Endothelial cell of umbilical vein (primary cell): Measurements from ENCODE around the gene LEMD3. TPM values are rescaled to one million over a fixed set of nuclear protein-coding genes. Genes with fewer than 3 reads are reported as not detected.

ENCODE experiments used
- BruUV-seq: library from RNA; stranded (reverse); fragments of 400-500 nt; replicated peaks from 2 replicates; lab custom pipeline; 2021; lab: Mats Ljungman, UMichigan
- CTCF ChIA-PET: fragments of 300-600, 350-600 bp; sonication (Branson Sonifier 250); formaldehyde crosslinking; loops from one replicate; lab custom pipeline; 2021; ENCODE audit warnings: antibody characterized with exemption, inconsistent platforms; lab: Charles Lee
- POLR2A ChIA-PET: fragments of 300-600, 350-600 bp; sonication (Branson Sonifier 250); formaldehyde crosslinking; loops from one replicate; lab custom pipeline; 2021; ENCODE audit warnings: antibody characterized with exemption, inconsistent platforms; lab: Charles Lee
- DNase-seq: peaks from one replicate; pipeline ENCODE4 v3.0.0-alpha.2; 2011; ENCODE audit warnings: low read depth, low spot score
- FAIRE-seq: peaks from 2 replicates; lab custom pipeline; 2011; peaks lifted over from hg19 to GRCh38; lab: Jason Lieb, UNC
- H2AFZ ChIP-seq: 2 replicates; pipeline ENCODE4 v1.6.0; 2012; ENCODE audit warnings: low read depth, low read length, control low read depth, inconsistent platforms
- H3K27ac ChIP-seq: 2 replicates; pipeline ENCODE4 v1.5.1; 2011; ENCODE audit warnings: low read depth, mild to moderate bottlenecking, control low read depth, low read length, moderate library complexity; ENCODE audit not compliant: insufficient read depth
- H3K27me3 ChIP-seq, 2 experiments: 2 replicates each; pipeline versions ENCODE4 v1.6.0 to v1.6.1; 2011; ENCODE audit warnings: low read length in 2 of 2, mixed read lengths in 1 of 2; ENCODE audit not compliant: control insufficient read depth in 2 of 2, insufficient read depth in 2 of 2
- H3K36me3 ChIP-seq, 2 experiments: 2 replicates in 1 of 2; 3 replicates in 1 of 2; pipeline ENCODE4 v1.5.1; 2011; ENCODE audit warnings: low read length in 2 of 2, mild to moderate bottlenecking in 1 of 2, moderate library complexity in 1 of 2; ENCODE audit not compliant: control insufficient read depth in 2 of 2, insufficient read depth in 2 of 2; ENCODE audit errors: extremely low read depth in 1 of 2
- H3K4me1 ChIP-seq: 3 replicates; pipeline ENCODE4 v1.5.1; 2011; ENCODE audit warnings: mild to moderate bottlenecking, low read length; ENCODE audit not compliant: control insufficient read depth, insufficient read depth; ENCODE audit errors: extremely low read depth
- H3K4me2 ChIP-seq: 2 replicates; pipeline ENCODE4 v1.6.1; 2011; ENCODE audit warnings: low read length, control low read depth, mixed read lengths; ENCODE audit not compliant: insufficient read depth
- H3K4me3 ChIP-seq, 3 experiments: fragments of 200-600 bp in 1 of 3; sonication (generic), shearing (Covaris generic) in 1 of 3; replicated peaks in 1 of 3; 2 replicates each; pipeline ENCODE4 v1.5.1; 2011 to 2016; ENCODE audit warnings: control low read depth in 3 of 3, low read length in 3 of 3, mild to moderate bottlenecking in 2 of 3, inconsistent platforms in 1 of 3, low read depth in 1 of 3, moderate library complexity in 1 of 3; ENCODE audit not compliant: insufficient read depth in 1 of 3
- H3K79me2 ChIP-seq: 2 replicates; pipeline ENCODE4 v1.6.0; 2012; ENCODE audit warnings: low read length, inconsistent platforms; ENCODE audit not compliant: control insufficient read depth, insufficient read depth
- H3K9ac ChIP-seq: replicated peaks from 2 replicates; pipeline ENCODE3; 2011; ENCODE audit warnings: low read length, control low read depth; ENCODE audit not compliant: insufficient read depth; ENCODE audit errors: extremely low read depth
- H3K9me1 ChIP-seq: replicated peaks from 3 replicates; pipeline ENCODE4 v1.6.0; 2011; ENCODE audit warnings: mild to moderate bottlenecking, low read length; ENCODE audit not compliant: control insufficient read depth, insufficient read depth; ENCODE audit errors: extremely low read depth
- H3K9me3 ChIP-seq: replicated peaks from 2 replicates; pipeline ENCODE4 v1.5.1; 2012; ENCODE audit warnings: low read length, inconsistent platforms; ENCODE audit not compliant: control insufficient read depth, insufficient read depth
- H4K20me1 ChIP-seq: replicated peaks from 2 replicates; pipeline ENCODE3; 2011; ENCODE audit warnings: mild to moderate bottlenecking, low read length; ENCODE audit not compliant: control insufficient read depth, insufficient read depth; ENCODE audit errors: extremely low read depth
- EZH2 ChIP-seq: IDR thresholded peaks from 2 replicates; pipeline ENCODE4 v1.6.1; 2012; ENCODE audit warnings: borderline replicate concordance, low read depth, mild to moderate bottlenecking, moderate library complexity, low read length, inconsistent platforms; ENCODE audit not compliant: severe bottlenecking
- GATA2 ChIP-seq: IDR thresholded peaks from 2 replicates; pipeline ENCODE4 v1.7.0; 2011; ENCODE audit warnings: low read depth, mild to moderate bottlenecking, moderate library complexity, mixed read lengths, low read length; ENCODE audit not compliant: insufficient read length, insufficient read depth
- JUN ChIP-seq: IDR thresholded peaks from 2 replicates; pipeline ENCODE4 v1.6.1; 2011; ENCODE audit warnings: borderline replicate concordance, low read depth; ENCODE audit not compliant: insufficient read length, insufficient read depth
- MYC ChIP-seq: IDR thresholded peaks from one replicate; pipeline ENCODE4 v1.6.1; 2011; ENCODE audit warnings: mild to moderate bottlenecking, low read depth, low read length
- POLR2A ChIP-seq: IDR thresholded peaks from 2 replicates; pipeline ENCODE4 v1.6.1; 2012; ENCODE audit warnings: low read depth, mild to moderate bottlenecking, control low read depth, low read length
- dilution Hi-C: fragments of 300-500 bp; cut with MboI; formaldehyde crosslinking; loops from one replicate; pipeline ENCODE4 v1.15.0; 2019; ENCODE audit warnings: low sequenced_read_pairs; ENCODE audit not compliant: extremely low pct_ligation_motif_present
- intact Hi-C: fragments of 100-400 bp; cut with micrococcal nuclease; formaldehyde crosslinking; loops from one replicate; pipeline ENCODE4 v1.10.0; 2022
- polyA plus RNA-seq, 4 experiments: library from polyadenylated mRNA; depleted of rRNA in 3 of 4; stranded (reverse) in 3 of 4; unstranded in 1 of 4; fragments of >200 nt; gene quantifications; 2 replicates each; pipeline versions ENCODE4 v1.2.1 to v1.2.3, GENCODE V29; 2011 to 2012; ENCODE audit warnings: missing spikeins in 1 of 4
- total RNA-seq: library from RNA; stranded (reverse); gene quantifications from 2 replicates; pipeline ENCODE4 v1.2.3, GENCODE V29; 2021
- TF ChIP-seq, protein P1 (sequence below), 2 donors: IDR thresholded peaks; 1 replicate in 1 of 2; 2 replicates in 1 of 2; pipeline ENCODE4 v1.5.1; 2011; ENCODE audit warnings: low read length in 2 of 2, mild to moderate bottlenecking in 2 of 2, moderate library complexity in 2 of 2, control low read depth in 1 of 2, inconsistent platforms in 1 of 2, low read depth in 1 of 2; ENCODE audit not compliant: insufficient read depth in 1 of 2; ENCODE audit errors: extremely low read depth in 1 of 2
- TF ChIP-seq, protein P2 (sequence below): IDR thresholded peaks from 2 replicates; pipeline ENCODE4 v1.6.1; 2011; ENCODE audit not compliant: insufficient read depth, insufficient read length

LEMD3 gene
- total and polyA plus RNA-seq, 2 donors (not counting 3 experiments of a cell fraction or from before 2014, with no cell fraction given): 7.4 to 24.2 TPM

DNA sequence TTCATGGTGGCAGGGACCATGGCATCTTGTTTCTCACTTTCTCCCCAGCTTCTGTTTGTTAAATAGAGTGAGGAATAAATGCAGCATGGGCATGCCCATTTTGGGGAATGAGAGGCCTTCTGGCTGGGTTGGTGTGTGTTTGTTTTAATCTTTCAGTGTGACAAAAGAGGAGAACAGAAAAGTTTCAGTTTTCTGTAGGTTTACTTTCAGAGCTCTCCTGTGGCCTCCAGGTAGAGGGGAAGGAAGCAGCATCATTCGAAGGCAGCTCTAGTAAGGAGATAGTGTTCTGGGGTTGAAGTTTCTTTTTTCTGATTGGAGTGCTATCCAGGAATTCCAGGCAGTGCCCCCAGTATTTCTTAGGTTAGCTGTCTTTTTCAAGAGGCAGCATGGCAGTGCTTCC lies 124.4 kb downstream of the LEMD3 start:
- H3K4me1 ChIP-seq: no peaks in the 10 kb centered on the region
- no TSS peak for BruUV-seq
- no peak overlapping the region for H3K27ac ChIP-seq
- H3K9me1 ChIP-seq: no peaks in the 10 kb centered on the region
- no peak for FAIRE-seq
- peaks cover 2% of the 10 kb centered on the region for H4K20me1 ChIP-seq
- no peak for DNase-seq
- H3K9me3 ChIP-seq: no peaks in the 10 kb centered on the region
- intact Hi-C loops: no loop called here
- H3K4me2 ChIP-seq: no peak overlapping the region
- no peak overlapping the region for H3K4me3 ChIP-seq
- no peaks in the 10 kb centered on the region for H3K27me3 ChIP-seq
- POLR2A ChIA-PET: interaction anchor here (1.4 kb wide), 1 partner anchor 9 kb away, joined by 3 read pairs; no protein-coding TSS in a partner anchor
- H3K36me3 ChIP-seq: no peaks in the 10 kb centered on the region
- H2AFZ ChIP-seq: no peak overlapping the region
- TF ChIP-seq JUN: no peak
- no peak for TF ChIP-seq EZH2
- TF ChIP-seq GATA2: no peak
- TF ChIP-seq POLR2A: no peak
- TF ChIP-seq MYC: no peak
- TF ChIP-seq, protein P1, sequence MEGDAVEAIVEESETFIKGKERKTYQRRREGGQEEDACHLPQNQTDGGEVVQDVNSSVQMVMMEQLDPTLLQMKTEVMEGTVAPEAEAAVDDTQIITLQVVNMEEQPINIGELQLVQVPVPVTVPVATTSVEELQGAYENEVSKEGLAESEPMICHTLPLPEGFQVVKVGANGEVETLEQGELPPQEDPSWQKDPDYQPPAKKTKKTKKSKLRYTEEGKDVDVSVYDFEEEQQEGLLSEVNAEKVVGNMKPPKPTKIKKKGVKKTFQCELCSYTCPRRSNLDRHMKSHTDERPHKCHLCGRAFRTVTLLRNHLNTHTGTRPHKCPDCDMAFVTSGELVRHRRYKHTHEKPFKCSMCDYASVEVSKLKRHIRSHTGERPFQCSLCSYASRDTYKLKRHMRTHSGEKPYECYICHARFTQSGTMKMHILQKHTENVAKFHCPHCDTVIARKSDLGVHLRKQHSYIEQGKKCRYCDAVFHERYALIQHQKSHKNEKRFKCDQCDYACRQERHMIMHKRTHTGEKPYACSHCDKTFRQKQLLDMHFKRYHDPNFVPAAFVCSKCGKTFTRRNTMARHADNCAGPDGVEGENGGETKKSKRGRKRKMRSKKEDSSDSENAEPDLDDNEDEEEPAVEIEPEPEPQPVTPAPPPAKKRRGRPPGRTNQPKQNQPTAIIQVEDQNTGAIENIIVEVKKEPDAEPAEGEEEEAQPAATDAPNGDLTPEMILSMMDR (IDR thresholded peaks at IDR 0.05; ENCODE audit: extremely low read depth in 1 of 2, insufficient read depth in 1 of 2, low read depth in 1 of 2, low read length in 2 of 2): no peak
- TF ChIP-seq, protein P2, sequence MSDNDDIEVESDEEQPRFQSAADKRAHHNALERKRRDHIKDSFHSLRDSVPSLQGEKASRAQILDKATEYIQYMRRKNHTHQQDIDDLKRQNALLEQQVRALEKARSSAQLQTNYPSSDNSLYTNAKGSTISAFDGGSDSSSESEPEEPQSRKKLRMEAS: no peak
- dilution Hi-C loops: no loop called here
- H3K79me2 ChIP-seq: peaks cover 64% of the 10 kb centered on the region
- CTCF ChIA-PET: interaction anchor here (1.3 kb wide), 3 partner anchors 8 to 13 kb away, joined by 3 to 4 read pairs (median 3); no protein-coding TSS in a partner anchor
- no peak overlapping the region for H3K9ac ChIP-seq
